PC-9 (cell line): Measurements from ENCODE around the gene SETBP1. TPM values are rescaled to one million over a fixed set of nuclear protein-coding genes. Genes with fewer than 3 reads are reported as not detected.

Experiments used
- BruUV-seq: library from RNA; stranded (reverse); fragments of 400-500 nt; replicated peaks from 2 replicates; lab custom pipeline; 2021; lab: Mats Ljungman, UMichigan
- CTCF ChIA-PET: fragments of 300-600 bp; sonication (Branson Sonifier 250); formaldehyde crosslinking; loops from one replicate; lab custom pipeline; 2022; ENCODE audit warnings: antibody characterized with exemption; lab: Charles Lee
- POLR2A ChIA-PET: fragments of 300-600 bp; sonication (Branson Sonifier 250); formaldehyde crosslinking; loops from one replicate; lab custom pipeline; 2022; ENCODE audit warnings: antibody characterized with exemption; ENCODE audit not compliant: unreplicated experiment; lab: Charles Lee
- DNase-seq, 2 experiments: peaks; one replicate each; pipeline versions ENCODE4 v3.0.0 to v3.0.0-alpha.2; 2015 to 2022; ENCODE audit warnings: mixed read lengths in 1 of 2
- H2AFZ ChIP-seq: fragments of 200-600 bp; sonication (generic); 2 replicates; pipeline ENCODE4 v1.8.1; 2017; ENCODE audit warnings: antibody characterized with exemption
- H3F3A ChIP-seq: fragments of 200-600 bp; sonication (generic); 2 replicates; pipeline ENCODE4 v1.8.1; 2017; ENCODE audit warnings: antibody characterized with exemption, mild to moderate bottlenecking, low read depth; ENCODE audit not compliant: insufficient read depth
- H3K27ac ChIP-seq: fragments of 200-600 bp; sonication (generic); 2 replicates; pipeline ENCODE4 v1.6.1; 2016; ENCODE audit warnings: mixed run types
- H3K27me3 ChIP-seq: fragments of 200-600 bp; sonication (generic); 2 replicates; pipeline ENCODE4 v1.6.1; 2016; ENCODE audit warnings: low read depth, mixed run types; ENCODE audit not compliant: insufficient read depth
- H3K36me3 ChIP-seq: fragments of 200-600 bp; sonication (generic); 2 replicates; pipeline ENCODE4 v1.6.1; 2016; ENCODE audit warnings: low read depth, mixed run types
- H3K4me1 ChIP-seq: fragments of 200-600 bp; sonication (generic); replicated peaks from 2 replicates; pipeline ENCODE4 v1.6.1; 2016; ENCODE audit warnings: mixed run types; ENCODE audit not compliant: insufficient read depth
- H3K4me2 ChIP-seq: fragments of 200-600 bp; sonication (generic); 2 replicates; pipeline ENCODE4 v1.6.1; 2017; ENCODE audit warnings: mixed run types
- H3K4me3 ChIP-seq: fragments of 200-600 bp; sonication (generic); 2 replicates; pipeline ENCODE4 v1.6.1; 2016; ENCODE audit warnings: mixed run types
- H3K79me2 ChIP-seq: fragments of 200-600 bp; sonication (generic); 2 replicates; pipeline ENCODE4 v1.6.1; 2017; ENCODE audit warnings: low read depth, mixed run types
- H3K9me2 ChIP-seq: fragments of 200-600 bp; sonication (generic); 2 replicates; pipeline ENCODE4 v1.8.1; 2017; ENCODE audit warnings: mild to moderate bottlenecking; ENCODE audit not compliant: insufficient read depth
- H3K9me3 ChIP-seq: fragments of 200-600 bp; sonication (generic); 2 replicates; pipeline ENCODE4 v1.8.1; 2016; ENCODE audit warnings: low read depth; ENCODE audit not compliant: insufficient read depth
- H4K20me1 ChIP-seq: fragments of 200-600 bp; sonication (generic); 2 replicates; pipeline ENCODE4 v1.8.1; 2017; ENCODE audit not compliant: insufficient read depth
- CTCF ChIP-seq: fragments of 200-600 bp; sonication (generic); conservative IDR thresholded peaks from 2 replicates; pipeline ENCODE4 v1.6.1; 2017; ENCODE audit warnings: mixed run types, antibody characterized with exemption, mild to moderate bottlenecking, moderate library complexity
- EZH2 ChIP-seq: fragments of 200-600 bp; sonication (generic); IDR thresholded peaks from 2 replicates; pipeline ENCODE4 v1.8.0; 2017; ENCODE audit warnings: antibody characterized with exemption, low read depth
- intact Hi-C: fragments of 100-400 bp; cut with micrococcal nuclease; formaldehyde crosslinking; loops from one replicate; pipeline ENCODE4 v1.10.0; 2022; ENCODE audit not compliant: unreplicated experiment
- total RNA-seq: library from RNA; stranded (reverse); gene quantifications from 2 replicates; pipeline ENCODE4 v1.2.3, GENCODE V29; 2021

Gene SETBP1
- total RNA-seq, 1 experiment from 2014 or later, result 9.0 TPM

- no peaks in the 10 kb centered on the region for H3F3A ChIP-seq
- no peak overlapping the region for H3K27ac ChIP-seq
- no peak overlapping the region for H2AFZ ChIP-seq
- H3K9me2 ChIP-seq, result no peaks in the 10 kb centered on the region
- BruUV-seq, result no TSS peak
- H3K9me3 ChIP-seq, result no peaks in the 10 kb centered on the region
- no peaks in the 10 kb centered on the region for H4K20me1 ChIP-seq
- no peaks in the 10 kb centered on the region for H3K79me2 ChIP-seq
- DNase-seq, result no peak
- H3K27me3 ChIP-seq, result no peaks in the 10 kb centered on the region
- no peak for TF ChIP-seq EZH2
- TF ChIP-seq CTCF, result no peak
- H3K4me1 ChIP-seq, result peaks cover 11% of the 10 kb centered on the region; the same call in 1 of the 2 replicates
- intact Hi-C loops, result no loop called here
- no peaks in the 10 kb centered on the region for H3K36me3 ChIP-seq
- H3K4me2 ChIP-seq, result no peak overlapping the region
- POLR2A ChIA-PET, result no interaction called here
- CTCF ChIA-PET, result no interaction called here
- H3K4me3 ChIP-seq, result no peak overlapping the region
These were observed 181.4 kb downstream of the SETBP1 start for GRCh38 chr18:44862112-44862511.

GRCh38 chr18:44866103-44866502 lies 185.4 kb downstream of the SETBP1 start:
- no TSS peak for BruUV-seq
- Histone ChIP-seq H3K27ac (no peak overlapping the region), H3K27me3 (no peaks in the 10 kb centered on the region), H4K20me1 (no peaks in the 10 kb centered on the region), H3K4me1 (no peaks in the 10 kb centered on the region), H3K9me3 (no peaks in the 10 kb centered on the region), H3K9me2 (no peaks in the 10 kb centered on the region), H2AFZ (no peak overlapping the region), H3K36me3 (no peaks in the 10 kb centered on the region), H3F3A (no peaks in the 10 kb centered on the region), H3K4me3 (no peak overlapping the region), H3K4me2 (no peak overlapping the region), H3K79me2 (no peaks in the 10 kb centered on the region)
- ChIA-PET CTCF (no interaction called here), POLR2A (no interaction called here)
- TF ChIP-seq EZH2 (no peak), CTCF (no peak)
- DNase-seq, result no peak
- intact Hi-C loops, result no loop called here

GRCh38 chr18:44869533-44869932 lies 188.8 kb downstream of the SETBP1 start:
- Histone ChIP-seq H3K79me2 (no peaks in the 10 kb centered on the region), H3K27ac (no peak overlapping the region), H3K4me1 (no peaks in the 10 kb centered on the region), H3K4me2 (no peak overlapping the region), H3K36me3 (no peaks in the 10 kb centered on the region), H3K27me3 (no peaks in the 10 kb centered on the region), H4K20me1 (no peaks in the 10 kb centered on the region), H3K4me3 (no peak overlapping the region), H3K9me2 (no peaks in the 10 kb centered on the region), H2AFZ (no peak overlapping the region), H3K9me3 (no peaks in the 10 kb centered on the region), H3F3A (no peaks in the 10 kb centered on the region)
- no peak for DNase-seq
- ChIA-PET POLR2A (interaction anchor here (0.6 kb wide), 1 partner anchor 47 kb away, joined by 3 read pairs; no protein-coding TSS in a partner anchor), CTCF (no interaction called here)
- no peak for TF ChIP-seq CTCF
- no peak for TF ChIP-seq EZH2
- intact Hi-C loops, result no loop called here
- no TSS peak for BruUV-seq
